ENCODE results near the gene DUX4.
"Not testable (repeated sequence)": the region's sequence is repeated elsewhere in the genome, so short reads cannot be mapped to it uniquely, and the experiment has no call there.

DUX4 gene

DNA sequence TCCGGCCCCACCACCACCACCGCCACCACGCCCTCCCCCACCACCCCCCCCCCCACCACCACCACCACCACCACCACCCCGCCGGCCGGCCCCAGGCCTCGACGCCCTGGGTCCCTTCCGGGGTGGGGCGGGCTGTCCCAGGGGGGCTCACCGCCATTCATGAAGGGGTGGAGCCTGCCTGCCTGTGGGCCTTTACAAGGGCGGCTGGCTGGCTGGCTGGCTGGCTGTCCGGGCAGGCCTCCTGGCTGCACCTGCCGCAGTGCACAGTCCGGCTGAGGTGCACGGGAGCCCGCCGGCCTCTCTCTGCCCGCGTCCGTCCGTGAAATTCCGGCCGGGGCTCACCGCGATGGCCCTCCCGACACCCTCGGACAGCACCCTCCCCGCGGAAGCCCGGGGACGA, at the start of gene DUX4:
Gene DUX4 (plus strand): TSS at position 347 of the 400 bp plus-strand sequence. CDS start 0 bp downstream, at position 347.
- not testable (repeated sequence) for H3K27ac ChIP-seq (ENCODE audit: low read depth, low read length); H3K4me1 ChIP-seq (ENCODE audit: control insufficient read depth, insufficient read depth, low read length); H3K36me3 ChIP-seq (ENCODE audit: control insufficient read depth, insufficient read depth, low read length); H3K27me3 ChIP-seq (ENCODE audit: control insufficient read depth, insufficient read depth, low read length); H3K4me3 ChIP-seq (ENCODE audit: low read length); H3K9ac ChIP-seq (ENCODE audit: low read length)

DNA sequence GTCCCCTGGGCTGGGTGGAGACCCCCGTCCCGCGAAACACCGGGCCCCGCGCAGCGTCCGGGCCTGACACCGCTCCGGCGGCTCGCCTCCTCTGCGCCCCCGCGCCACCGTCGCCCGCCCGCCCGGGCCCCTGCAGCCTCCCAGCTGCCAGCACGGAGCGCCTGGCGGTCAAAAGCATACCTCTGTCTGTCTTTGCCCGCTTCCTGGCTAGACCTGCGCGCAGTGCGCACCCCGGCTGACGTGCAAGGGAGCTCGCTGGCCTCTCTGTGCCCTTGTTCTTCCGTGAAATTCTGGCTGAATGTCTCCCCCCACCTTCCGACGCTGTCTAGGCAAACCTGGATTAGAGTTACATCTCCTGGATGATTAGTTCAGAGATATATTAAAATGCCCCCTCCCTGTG, 1.9 kb downstream of the DUX4 start:
- not testable (repeated sequence) for H3K27me3 ChIP-seq (ENCODE audit: control insufficient read depth, insufficient read depth, low read length)

DNA sequence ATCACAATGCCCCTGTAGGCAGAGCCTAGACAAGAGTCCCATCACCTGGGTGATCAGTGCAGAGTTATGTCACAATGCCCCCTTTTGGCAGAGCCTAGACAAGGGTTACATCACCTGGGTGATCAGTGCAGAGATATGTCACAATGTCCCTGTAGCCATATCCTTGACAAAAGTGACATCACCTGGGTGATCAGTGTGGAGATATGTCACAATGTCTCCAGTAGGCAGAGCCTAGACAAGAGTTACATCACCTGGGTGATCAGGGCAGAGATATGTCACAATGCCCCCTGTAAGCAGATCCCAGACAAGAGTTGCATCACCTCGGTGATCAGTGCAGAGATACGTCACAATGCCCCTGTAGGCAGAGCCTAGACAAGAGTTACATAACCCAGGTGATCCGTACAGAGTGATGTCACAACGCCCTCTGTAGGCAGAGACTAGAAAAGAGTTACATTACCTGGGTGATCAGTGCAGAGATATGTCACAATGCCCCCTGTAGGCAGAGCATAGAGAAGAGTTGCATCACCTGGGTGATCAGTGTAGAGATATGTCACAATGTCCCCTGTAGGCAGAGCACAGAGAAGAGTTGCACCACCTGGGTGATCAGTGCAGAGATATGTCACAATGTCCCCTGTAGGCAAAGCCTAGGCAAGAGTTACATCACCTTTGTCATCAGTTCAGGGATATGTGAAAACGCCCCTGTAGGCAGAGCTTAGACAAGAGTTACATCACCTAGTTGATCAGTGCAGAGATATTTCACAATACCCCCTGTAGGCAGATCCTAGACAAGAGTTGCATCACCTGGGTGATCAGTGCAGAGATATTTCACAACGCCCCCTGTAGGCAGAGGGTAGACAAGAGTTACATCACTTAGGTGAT, 4.4 kb downstream of the DUX4 start:
- not testable (repeated sequence) for H3K9ac ChIP-seq (ENCODE audit: low read length); H3K4me1 ChIP-seq (ENCODE audit: control insufficient read depth, insufficient read depth, low read length); H3K27ac ChIP-seq (ENCODE audit: low read depth, low read length); H3K27me3 ChIP-seq (ENCODE audit: control insufficient read depth, insufficient read depth, low read length); H3K36me3 ChIP-seq (ENCODE audit: control insufficient read depth, insufficient read depth, low read length); H3K4me3 ChIP-seq (ENCODE audit: low read length)

More for the DNA sequence above, 1.9 kb downstream of the DUX4 start:
- not testable (repeated sequence) for H3K36me3 ChIP-seq (ENCODE audit: control insufficient read depth, insufficient read depth, low read length); H3K4me1 ChIP-seq (ENCODE audit: control insufficient read depth, insufficient read depth, low read length); H3K9ac ChIP-seq (ENCODE audit: low read length); H3K4me3 ChIP-seq (ENCODE audit: low read length); H3K27ac ChIP-seq (ENCODE audit: low read depth, low read length)

DNA sequence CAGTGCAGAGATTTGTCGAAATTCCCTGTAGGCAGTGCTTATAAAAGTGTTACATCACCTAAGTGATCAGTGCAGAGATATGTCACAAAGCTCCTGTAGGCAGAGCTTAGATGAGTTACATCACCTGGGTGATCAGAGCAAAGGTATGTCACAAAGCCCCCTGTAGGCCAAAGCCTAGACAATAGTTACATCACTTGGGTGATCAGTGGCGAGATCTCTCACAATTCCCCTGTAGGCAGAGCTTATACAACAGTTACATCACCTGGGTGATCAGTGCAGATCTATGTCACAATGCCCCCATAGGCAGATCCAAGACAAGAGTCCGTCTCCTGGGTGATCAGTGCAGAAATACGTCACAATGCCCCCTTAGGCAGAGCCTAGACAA, 5.0 kb downstream of the DUX4 start:
- not testable (repeated sequence) for H3K4me1 ChIP-seq (ENCODE audit: control insufficient read depth, insufficient read depth, low read length); H3K9ac ChIP-seq (ENCODE audit: low read length); H3K36me3 ChIP-seq (ENCODE audit: control insufficient read depth, insufficient read depth, low read length); H3K27ac ChIP-seq (ENCODE audit: low read depth, low read length); H3K4me3 ChIP-seq (ENCODE audit: low read length); H3K27me3 ChIP-seq (ENCODE audit: control insufficient read depth, insufficient read depth, low read length)

GRCh38 chr4:190179030-190179739, 5.6 kb downstream of the DUX4 start:
- H3K27me3 ChIP-seq (ENCODE audit: control insufficient read depth, insufficient read depth, low read length); H3K4me3 ChIP-seq (ENCODE audit: low read length); H3K27ac ChIP-seq (ENCODE audit: low read depth, low read length); H3K9ac ChIP-seq (ENCODE audit: low read length); H3K4me1 ChIP-seq (ENCODE audit: control insufficient read depth, insufficient read depth, low read length); H3K36me3 ChIP-seq (ENCODE audit: control insufficient read depth, insufficient read depth, low read length): not testable (repeated sequence)

DNA sequence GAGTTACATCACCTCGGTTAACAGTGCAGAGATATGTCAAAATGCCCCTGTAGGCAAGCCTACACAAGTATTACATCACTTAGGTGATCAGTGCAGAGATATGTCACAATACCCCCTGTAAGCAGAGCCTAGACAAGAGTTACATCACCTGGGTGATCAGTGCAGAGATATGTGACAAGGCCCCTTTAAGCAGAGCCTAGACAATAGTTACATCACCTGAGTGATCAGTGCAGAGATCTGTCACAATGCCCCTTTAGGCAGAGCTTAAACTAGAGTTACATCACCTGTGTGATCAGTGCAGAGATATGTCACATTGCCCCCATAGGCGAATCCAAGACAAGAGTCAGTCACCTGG, 6.1 kb downstream of the DUX4 start:
- not testable (repeated sequence) for H3K27me3 ChIP-seq (ENCODE audit: control insufficient read depth, insufficient read depth, low read length); H3K4me1 ChIP-seq (ENCODE audit: control insufficient read depth, insufficient read depth, low read length); H3K36me3 ChIP-seq (ENCODE audit: control insufficient read depth, insufficient read depth, low read length); H3K27ac ChIP-seq (ENCODE audit: low read depth, low read length); H3K4me3 ChIP-seq (ENCODE audit: low read length); H3K9ac ChIP-seq (ENCODE audit: low read length)

- H3K4me1 ChIP-seq (ENCODE audit: control insufficient read depth, insufficient read depth, low read length); H3K27ac ChIP-seq (ENCODE audit: low read depth, low read length); H3K27me3 ChIP-seq (ENCODE audit: control insufficient read depth, insufficient read depth, low read length): not testable (repeated sequence)
These were observed 7.4 kb downstream of the DUX4 start for GRCh38 chr4:190180947-190181346.

GRCh38 chr4:190181481-190182100, 8.0 kb downstream of the DUX4 start:
- not testable (repeated sequence) for H3K9ac ChIP-seq (ENCODE audit: low read length); H3K36me3 ChIP-seq (ENCODE audit: control insufficient read depth, insufficient read depth, low read length); H3K27me3 ChIP-seq (ENCODE audit: control insufficient read depth, insufficient read depth, low read length); H3K27ac ChIP-seq (ENCODE audit: low read depth, low read length); H3K4me3 ChIP-seq (ENCODE audit: low read length); H3K4me1 ChIP-seq (ENCODE audit: control insufficient read depth, insufficient read depth, low read length)

More at GRCh38 chr4:190180947-190181346, 7.4 kb downstream of the DUX4 start:
- H3K4me3 ChIP-seq (ENCODE audit: low read length); H3K9ac ChIP-seq (ENCODE audit: low read length); H3K36me3 ChIP-seq (ENCODE audit: control insufficient read depth, insufficient read depth, low read length): not testable (repeated sequence)

DNA sequence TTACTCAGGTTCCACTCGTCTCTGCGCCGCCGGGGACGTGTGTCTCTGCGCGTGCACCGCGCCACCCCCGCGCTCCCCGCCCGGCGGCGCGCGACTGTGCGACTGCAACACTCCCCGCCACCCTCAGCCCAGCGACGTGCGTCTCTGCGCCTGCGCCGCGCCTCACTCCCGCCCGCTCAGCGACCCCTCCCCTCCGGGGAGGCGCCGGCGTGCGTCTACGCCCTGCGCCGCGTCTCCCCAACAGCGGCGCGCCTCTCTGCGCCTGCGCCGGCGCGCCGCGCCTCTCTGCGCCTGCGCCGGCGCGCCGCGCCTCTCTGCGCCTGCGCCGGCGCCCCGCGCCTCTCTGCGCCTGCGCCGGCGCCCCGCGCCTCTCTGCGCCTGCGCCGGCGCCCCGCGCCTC, 29.9 kb downstream of the DUX4 start:
- H3K4me1 ChIP-seq (ENCODE audit: control insufficient read depth, insufficient read depth, low read length); H3K4me3 ChIP-seq (ENCODE audit: low read length); H3K9ac ChIP-seq (ENCODE audit: low read length); H3K27me3 ChIP-seq (ENCODE audit: control insufficient read depth, insufficient read depth, low read length); H3K36me3 ChIP-seq (ENCODE audit: control insufficient read depth, insufficient read depth, low read length); H3K27ac ChIP-seq (ENCODE audit: low read depth, low read length): not testable (repeated sequence)

Data from rectal smooth muscle tissue (tissue), 1 donor.